IPS-18a (cell line): ENCODE data around the gene NINJ1.
"Not testable (repeated sequence)": the region's sequence is repeated elsewhere in the genome, so short reads cannot be mapped to it uniquely, and the experiment has no call there.

ENCODE experiments used
- H3K27ac ChIP-seq: one replicate; pipeline ENCODE4 v1.5.1; 2013; ENCODE audit warnings: low read length
- H3K27me3 ChIP-seq: one replicate; pipeline ENCODE4 v1.6.1; 2013; ENCODE audit warnings: mild to moderate bottlenecking, low read length; ENCODE audit not compliant: control insufficient read depth, insufficient read depth
- H3K36me3 ChIP-seq: one replicate; pipeline ENCODE4 v1.6.1; 2013; ENCODE audit warnings: low read depth, low read length; ENCODE audit not compliant: control insufficient read depth
- H3K4me1 ChIP-seq: one replicate; pipeline ENCODE4 v1.6.1; 2013; ENCODE audit warnings: low read depth, low read length; ENCODE audit not compliant: control insufficient read depth
- H3K4me3 ChIP-seq: one replicate; pipeline ENCODE4 v1.5.1; 2013; ENCODE audit warnings: low read length
- H3K9ac ChIP-seq: one replicate; pipeline ENCODE4 v1.6.1; 2013; ENCODE audit warnings: mild to moderate bottlenecking, low read length, moderate library complexity
- H3K9me3 ChIP-seq: one replicate; pipeline ENCODE4 v1.6.1; 2013; ENCODE audit warnings: low read depth, low read length; ENCODE audit not compliant: control insufficient read depth

The NINJ1 gene

DNA sequence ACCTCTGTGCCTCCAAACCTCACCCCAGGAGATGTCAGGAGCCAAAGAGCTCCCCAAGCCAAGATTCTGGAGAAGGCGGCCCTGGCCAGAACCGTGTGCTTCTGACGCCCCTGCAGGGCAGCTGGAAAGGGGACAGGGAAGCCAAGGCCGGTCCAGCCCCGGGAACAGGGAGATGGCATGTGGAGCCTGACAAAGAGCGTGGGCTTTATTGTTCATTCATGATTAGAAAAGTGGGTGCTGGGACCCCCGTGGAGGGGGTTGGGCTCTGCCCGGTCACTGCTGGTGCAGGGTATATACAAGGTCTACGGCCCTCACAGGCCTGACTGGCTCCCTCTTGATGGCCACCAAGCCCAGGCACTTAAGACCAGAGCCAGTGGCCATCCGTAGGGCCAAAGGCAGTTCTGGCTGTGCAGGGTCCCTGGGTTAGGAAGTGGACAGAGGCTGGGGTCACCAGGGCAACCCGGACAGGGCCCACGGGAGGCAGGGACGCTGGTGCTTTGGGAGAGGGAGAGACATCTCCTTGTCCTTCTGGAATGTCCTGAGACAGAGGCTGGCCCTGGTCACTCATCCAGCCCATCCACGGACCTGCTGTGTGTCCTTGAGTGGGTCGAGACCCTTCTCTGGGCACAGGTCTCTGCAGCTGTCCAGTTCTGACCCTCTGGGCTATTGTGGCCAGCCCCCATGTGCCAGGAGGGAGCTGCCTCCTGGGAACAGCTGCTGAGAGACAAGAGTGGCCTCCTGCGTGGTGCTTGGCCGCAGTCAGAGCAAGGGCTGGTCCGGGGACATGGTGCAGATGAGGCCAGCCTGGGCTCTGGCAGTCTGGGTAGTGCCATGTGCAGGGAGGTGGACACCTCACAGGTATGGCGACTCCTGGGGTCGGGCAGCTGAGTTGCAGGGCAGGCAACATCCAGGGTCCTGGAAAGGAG, 12.5 kb downstream of the NINJ1 start:
- Histone ChIP-seq H3K4me1 (peaks cover 1% of the 10 kb centered on the region), H3K27ac (no peak overlapping the region), H3K9ac (no peak overlapping the region), H3K4me3 (no peak overlapping the region), H3K36me3 (peaks cover 3% of the 10 kb centered on the region), H3K9me3 (no peaks in the 10 kb centered on the region), H3K27me3 (no peaks in the 10 kb centered on the region)

DNA sequence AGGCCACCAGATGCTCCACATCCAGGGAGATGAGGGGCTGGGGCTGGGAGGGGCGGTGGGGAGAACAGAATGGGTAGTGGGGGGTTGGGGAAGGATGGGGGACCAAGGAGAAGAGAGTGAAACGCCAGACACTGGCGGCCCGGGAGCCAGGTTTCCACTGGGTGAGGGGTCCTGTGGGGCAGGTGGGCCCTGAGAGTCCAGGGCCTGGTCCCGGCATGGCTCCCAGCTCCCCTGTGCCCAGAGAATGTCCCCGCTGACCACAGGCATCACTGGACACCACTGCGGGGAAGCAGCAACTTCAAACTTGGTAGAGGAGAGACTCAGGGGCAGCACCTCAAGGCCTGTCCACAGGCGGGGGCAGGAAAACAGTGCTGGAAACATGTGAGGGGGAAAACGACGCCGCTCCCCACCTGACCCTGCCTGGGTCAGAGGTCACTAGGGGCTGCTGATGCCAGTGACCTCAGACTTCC, 13.2 kb downstream of the NINJ1 start:
- Histone ChIP-seq H3K4me1 (peaks cover 6% of the 10 kb centered on the region), H3K9me3 (no peaks in the 10 kb centered on the region), H3K27ac (no peak overlapping the region), H3K4me3 (no peak overlapping the region), H3K27me3 (no peaks in the 10 kb centered on the region), H3K9ac (no peak overlapping the region), H3K36me3 (peaks cover 3% of the 10 kb centered on the region)

DNA sequence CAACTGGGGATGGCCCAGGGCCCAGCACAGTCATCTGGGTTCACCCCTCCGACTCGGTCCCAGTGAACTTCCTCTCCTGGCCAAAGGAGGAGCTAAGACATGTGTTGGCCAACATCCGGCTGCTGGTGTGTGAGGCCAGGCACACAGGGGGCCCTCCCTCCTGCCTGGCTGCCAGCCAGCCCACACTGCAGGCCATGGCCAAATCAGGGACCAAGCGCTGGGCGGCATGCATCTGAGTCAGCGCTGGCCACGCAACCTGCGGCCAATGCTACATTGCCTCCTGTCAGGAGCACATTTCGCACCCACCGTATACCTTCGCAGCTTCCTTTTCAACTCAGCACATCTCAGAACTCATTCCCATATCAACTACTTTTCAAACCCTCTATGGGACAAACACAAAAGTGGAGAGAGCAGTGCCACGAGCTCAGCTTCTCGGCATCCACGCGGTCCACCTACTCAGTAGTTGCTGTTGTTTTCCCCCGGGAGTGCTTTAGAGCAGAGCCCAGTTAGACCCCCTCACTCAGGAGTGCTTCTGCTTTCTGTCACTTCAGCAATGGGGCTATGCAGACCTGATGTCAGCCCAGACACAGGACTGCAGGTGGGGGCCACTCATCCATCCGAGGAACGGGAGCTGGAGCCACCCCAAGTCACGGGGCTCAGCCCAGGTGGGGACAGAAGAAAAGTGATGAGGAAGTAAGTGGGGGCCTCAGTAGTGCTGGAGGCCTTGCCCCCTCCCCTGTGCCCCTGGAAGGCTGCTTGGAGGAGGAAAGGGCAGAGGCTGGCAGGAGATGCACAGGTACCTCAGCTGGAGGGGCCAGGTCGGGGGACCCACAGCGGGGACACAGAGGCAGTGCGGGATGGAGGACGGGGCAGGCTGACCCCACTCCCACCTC, 13.9 kb downstream of the NINJ1 start:
- Histone ChIP-seq H3K27ac (no peak overlapping the region), H3K9ac (no peak overlapping the region), H3K9me3 (no peaks in the 10 kb centered on the region), H3K4me3 (no peak overlapping the region), H3K27me3 (no peaks in the 10 kb centered on the region), H3K4me1 (peaks cover 6% of the 10 kb centered on the region), H3K36me3 (peaks cover 3% of the 10 kb centered on the region)

DNA sequence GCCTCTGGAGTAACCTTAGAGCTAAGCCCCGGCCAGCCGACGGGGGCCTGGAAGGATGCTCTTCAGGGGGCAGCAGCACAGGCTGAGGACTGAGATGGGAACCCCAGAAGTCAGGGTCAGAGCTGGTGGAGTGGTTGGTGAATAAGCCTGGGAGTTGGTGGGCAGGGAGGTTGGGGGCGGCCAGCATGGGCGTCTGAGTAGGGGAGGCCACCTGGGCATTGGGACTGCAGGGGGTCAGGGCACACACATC, 14.4 kb downstream of the NINJ1 start:
- Histone ChIP-seq H3K4me3 (no peak overlapping the region), H3K4me1 (peaks cover 6% of the 10 kb centered on the region), H3K36me3 (peaks cover 3% of the 10 kb centered on the region), H3K27ac (no peak overlapping the region), H3K9ac (no peak overlapping the region), H3K9me3 (no peaks in the 10 kb centered on the region), H3K27me3 (no peaks in the 10 kb centered on the region)

DNA sequence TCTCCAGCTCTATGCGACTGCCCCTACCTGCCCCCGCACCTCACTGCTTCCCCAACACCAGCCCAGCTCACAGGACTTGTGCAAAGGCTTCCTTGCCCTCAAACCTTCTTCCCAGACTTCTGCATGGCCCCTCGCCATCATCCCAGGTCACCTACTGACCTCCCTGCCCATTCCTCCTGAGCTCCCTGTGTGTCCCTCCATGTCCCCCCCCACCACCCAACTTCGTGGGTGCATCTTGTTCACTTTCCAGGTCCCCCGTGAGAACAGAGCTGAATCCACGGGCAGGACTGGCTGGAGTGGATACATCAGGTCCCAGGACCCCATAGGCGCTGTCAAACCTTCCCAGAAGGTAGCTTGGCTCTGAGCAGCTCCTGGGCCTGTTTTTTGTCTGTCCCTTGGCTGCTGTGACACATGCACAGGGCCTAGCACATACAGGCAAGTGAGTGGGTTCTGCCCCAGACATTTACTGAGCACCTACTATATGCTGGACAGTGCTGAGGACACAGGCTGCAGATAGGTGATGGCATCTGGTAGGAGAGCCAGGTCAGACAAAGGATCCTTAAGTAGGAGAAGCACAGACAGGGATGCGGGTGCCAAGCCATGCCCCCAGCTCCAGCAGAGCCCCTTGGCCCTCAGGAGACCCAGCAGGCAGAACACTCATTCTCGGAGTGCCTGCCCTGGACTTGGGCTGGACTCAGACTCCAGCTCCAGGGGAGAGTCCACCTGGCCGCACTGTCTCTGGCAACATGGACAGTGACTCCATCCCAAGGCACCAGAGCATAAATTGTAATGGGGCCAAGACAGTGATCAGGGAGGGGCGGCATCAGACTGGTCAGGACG, 15.0 kb downstream of the NINJ1 start:
- Histone ChIP-seq H3K9me3 (no peaks in the 10 kb centered on the region), H3K27ac (no peak overlapping the region), H3K4me1 (peaks cover 6% of the 10 kb centered on the region), H3K4me3 (no peak overlapping the region), H3K27me3 (no peaks in the 10 kb centered on the region), H3K36me3 (peaks cover 3% of the 10 kb centered on the region), H3K9ac (no peak overlapping the region)

DNA sequence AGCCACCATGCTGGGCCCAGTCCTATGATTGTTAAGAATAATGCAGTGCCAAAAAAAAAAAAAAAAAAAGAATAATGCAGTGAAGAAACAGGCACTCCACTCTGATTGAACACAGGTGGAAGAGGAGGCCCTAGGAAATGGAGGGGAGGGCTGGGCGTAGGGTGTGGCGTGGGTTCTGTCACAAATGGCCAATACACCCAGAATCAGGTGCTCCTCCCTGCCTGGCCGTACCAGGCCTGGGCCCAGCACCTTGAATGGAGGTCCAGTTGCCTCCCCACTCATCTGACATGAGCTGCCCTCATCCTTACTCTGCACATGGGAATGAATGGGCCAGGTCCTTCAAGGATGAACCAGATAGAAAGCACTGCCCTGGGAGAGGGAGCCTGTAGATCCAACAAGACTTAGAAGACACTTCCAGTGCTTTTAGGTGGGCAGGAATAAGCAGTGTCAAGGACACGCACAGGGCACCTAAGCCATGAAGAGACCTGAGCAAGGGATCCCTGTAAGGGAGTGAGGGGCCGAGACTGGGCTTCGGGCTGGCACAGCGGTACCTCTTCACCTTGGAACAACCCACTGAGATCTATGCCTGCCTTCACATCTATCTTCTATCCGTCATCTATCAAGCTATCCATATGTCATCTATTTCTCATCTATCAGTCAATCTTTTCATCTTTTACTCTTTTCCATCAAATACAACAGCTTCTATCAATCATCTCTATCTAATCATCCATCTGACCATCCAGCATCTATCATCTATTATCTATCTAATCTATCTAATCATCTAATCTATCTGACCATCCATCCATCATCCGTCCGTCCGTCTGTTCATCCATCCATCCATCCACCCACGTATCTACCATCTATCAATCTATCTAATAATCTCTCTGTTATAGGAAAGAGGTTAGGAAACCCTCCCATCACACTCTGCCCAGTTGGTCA, 15.9 kb downstream of the NINJ1 start:
- Histone ChIP-seq H3K36me3 (no peaks in the 10 kb centered on the region), H3K4me3 (no peak overlapping the region), H3K27me3 (no peaks in the 10 kb centered on the region), H3K9ac (no peak overlapping the region), H3K27ac (no peak overlapping the region), H3K4me1 (peaks cover 6% of the 10 kb centered on the region), H3K9me3 (no peaks in the 10 kb centered on the region)

DNA sequence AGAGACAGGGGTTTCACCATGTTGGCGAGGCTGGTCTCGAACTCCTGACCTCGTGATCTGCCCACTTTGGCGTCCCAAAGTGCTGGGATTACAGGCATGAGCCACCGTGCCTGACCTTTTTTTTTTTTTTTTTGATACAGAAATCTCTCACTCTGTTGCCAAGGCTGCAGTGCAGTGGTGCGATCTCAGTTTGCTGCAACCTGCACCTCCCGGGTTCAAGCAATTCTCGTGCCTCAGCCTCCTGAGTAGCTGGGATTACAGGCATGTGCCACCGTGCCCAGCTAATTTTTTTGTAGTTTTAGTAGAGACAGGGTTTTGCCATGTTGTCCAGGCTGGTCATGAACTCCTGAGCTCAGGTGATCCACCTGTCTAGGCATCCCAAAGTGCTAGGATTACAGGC, 16.5 kb downstream of the NINJ1 start:
- H3K27ac ChIP-seq, H3K4me1 ChIP-seq, H3K4me3 ChIP-seq, H3K36me3 ChIP-seq, H3K9me3 ChIP-seq, H3K9ac ChIP-seq, H3K27me3 ChIP-seq: not testable (repeated sequence)

DNA sequence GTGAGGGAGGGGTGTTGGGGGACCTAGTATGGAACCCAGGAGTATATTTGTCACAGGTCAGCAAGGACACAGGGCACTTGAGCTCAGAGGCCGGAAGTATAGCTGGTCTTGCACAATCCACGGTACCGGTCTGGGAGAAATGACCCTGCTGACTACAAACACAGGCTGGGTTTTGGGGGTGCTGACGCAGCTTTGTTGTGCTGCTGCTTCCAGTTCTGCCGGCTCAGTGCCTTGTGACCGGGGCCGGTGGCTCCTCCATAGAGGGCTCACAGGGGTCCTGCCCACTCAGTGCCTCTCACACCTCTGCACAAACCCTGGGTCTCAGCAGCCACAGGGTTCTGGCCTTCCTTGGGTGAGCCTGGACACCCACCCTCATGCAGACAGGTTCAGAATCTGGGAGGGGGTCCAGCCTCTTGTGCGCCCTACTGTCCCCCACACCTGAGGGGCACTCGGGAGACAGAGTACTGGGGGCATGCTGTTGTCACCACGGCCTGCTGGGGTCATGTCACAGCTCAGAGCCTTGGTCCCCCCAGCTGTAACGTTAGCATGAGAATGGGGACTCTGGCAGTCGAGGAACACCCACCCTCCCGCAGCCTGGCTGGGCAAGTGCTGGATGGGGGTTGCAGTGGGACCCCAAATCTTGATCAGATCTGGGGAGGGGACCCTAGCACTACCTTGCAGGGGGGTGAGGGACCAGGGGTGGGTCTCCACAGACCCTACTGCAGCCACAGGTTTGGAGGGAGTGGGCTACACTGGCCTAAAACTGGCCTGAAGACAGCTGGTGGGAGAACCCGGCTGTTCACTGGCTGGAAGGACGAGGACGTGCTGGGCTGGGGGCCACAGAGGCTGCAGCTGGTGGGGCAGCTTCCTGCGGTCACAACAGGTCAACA, 17.7 kb downstream of the NINJ1 start:
- Histone ChIP-seq H3K27me3 (no peaks in the 10 kb centered on the region), H3K4me1 (peaks cover 6% of the 10 kb centered on the region), H3K9ac (no peak overlapping the region), H3K4me3 (no peak overlapping the region), H3K27ac (no peak overlapping the region), H3K9me3 (no peaks in the 10 kb centered on the region), H3K36me3 (no peaks in the 10 kb centered on the region)

DNA sequence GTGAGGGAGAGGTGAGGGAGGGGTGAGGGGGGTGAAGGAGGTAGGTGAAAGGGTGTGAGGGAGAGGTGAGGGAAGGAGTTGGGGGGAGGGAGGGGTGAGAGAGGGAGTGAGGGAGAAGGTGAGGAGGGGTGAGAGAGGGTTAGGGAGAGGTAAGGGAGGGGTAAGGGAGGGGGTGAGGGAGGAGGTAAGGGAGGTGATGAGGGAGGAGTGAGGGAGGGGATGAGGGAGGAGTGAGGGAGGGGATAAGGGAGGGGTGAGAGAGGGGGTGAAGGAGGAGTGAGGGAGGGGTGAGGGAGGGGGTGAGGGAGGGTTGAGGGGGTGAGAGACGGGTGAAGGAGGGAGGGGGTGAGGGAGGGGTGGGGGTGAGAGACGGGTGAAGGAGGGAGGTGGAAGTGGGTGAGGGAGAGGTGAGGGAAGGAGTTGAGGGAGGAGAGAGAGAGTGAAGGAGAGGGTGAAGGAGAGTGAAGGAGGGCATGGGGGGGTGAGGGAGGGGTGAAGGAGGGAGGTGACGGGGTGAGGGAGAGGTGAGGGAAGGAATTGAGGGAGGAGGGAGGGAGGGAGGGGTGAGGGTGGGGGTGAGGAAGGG, 18.5 kb downstream of the NINJ1 start:
- Histone ChIP-seq H3K36me3 (no peaks in the 10 kb centered on the region), H3K9me3 (no peaks in the 10 kb centered on the region), H3K4me1 (peaks cover 6% of the 10 kb centered on the region), H3K4me3 (no peak overlapping the region), H3K27ac (no peak overlapping the region), H3K27me3 (no peaks in the 10 kb centered on the region), H3K9ac (no peak overlapping the region)

DNA sequence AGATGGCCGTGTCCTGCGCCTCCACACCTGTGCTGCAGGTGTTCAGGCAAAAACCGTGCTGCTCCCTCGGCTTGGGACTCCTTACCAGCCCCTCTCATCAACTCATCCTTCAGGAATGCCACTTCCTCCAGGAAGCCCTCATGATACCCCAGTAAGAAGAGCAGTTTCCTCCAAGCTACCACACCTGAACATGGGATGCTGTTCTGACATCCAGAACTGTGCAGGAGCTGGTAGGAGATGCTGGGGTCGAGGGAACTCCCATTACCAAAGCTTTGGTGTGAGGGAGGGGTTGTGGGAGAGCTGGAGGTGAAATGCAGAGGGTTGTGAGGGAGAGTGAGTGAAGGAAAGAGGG, 19.1 kb downstream of the NINJ1 start:
- Histone ChIP-seq H3K4me3 (no peak overlapping the region), H3K27me3 (no peaks in the 10 kb centered on the region), H3K36me3 (no peaks in the 10 kb centered on the region), H3K9ac (no peak overlapping the region), H3K27ac (no peak overlapping the region), H3K4me1 (peaks cover 6% of the 10 kb centered on the region), H3K9me3 (no peaks in the 10 kb centered on the region)
